Heart right ventricle (tissue), 16 donors: ENCODE data around the gene CEACAM16. TPM values are rescaled to one million over a fixed set of nuclear protein-coding genes. Genes with fewer than 3 reads are reported as not detected.

ENCODE experiments used
- ATAC-seq, 8 donors: fragments of 200-7000 bp; cut with Tn5 transposase; one replicate each; pipeline ENCODE4 v1.9.1; 2020; ENCODE audit warnings: mild to moderate bottlenecking in 8 of 8, moderate library complexity in 8 of 8, moderate number of reproducible peaks in 1 of 8
- DNase-seq, 2 donors: peaks; one replicate each; pipeline ENCODE4 v3.0.0-alpha.2; 2020
- H3K27ac ChIP-seq, 10 donors: fragments of 200-600 bp; sonication (generic) in 2 of 10; one replicate each; pipeline versions ENCODE4 v1.5.0 to v1.8.0; 2020 to 2022; ENCODE audit warnings: mild to moderate bottlenecking in 3 of 10
- H3K27me3 ChIP-seq, 7 donors: fragments of 200-600 bp; one replicate each; pipeline ENCODE4 v1.8.0; 2021 to 2022; ENCODE audit warnings: mild to moderate bottlenecking in 2 of 7
- H3K36me3 ChIP-seq, 9 donors: fragments of 200-600 bp; sonication (generic) in 1 of 9; one replicate each; pipeline versions ENCODE4 v1.5.0 to v1.8.0; 2020 to 2022; ENCODE audit warnings: mild to moderate bottlenecking in 2 of 9
- H3K4me1 ChIP-seq, 9 donors: fragments of 200-600 bp; sonication (generic) in 1 of 9; one replicate each; pipeline versions ENCODE4 v1.5.0 to v1.8.0; 2020 to 2022; ENCODE audit warnings: mild to moderate bottlenecking in 4 of 9
- H3K4me3 ChIP-seq, 10 donors: fragments of 200-600 bp; sonication (generic) in 2 of 10; one replicate each; pipeline versions ENCODE4 v1.5.0 to v1.8.0; 2020 to 2022; ENCODE audit warnings: mild to moderate bottlenecking in 7 of 10, moderate library complexity in 2 of 10
- H3K9me3 ChIP-seq, 11 donors: fragments of 200-600 bp in 10 of 11; sonication (generic) in 2 of 11; one replicate each; pipeline versions ENCODE4 v1.5.0 to v1.8.0; 2013 to 2022; ENCODE audit warnings: mild to moderate bottlenecking in 2 of 11, control low read depth in 1 of 11, moderate library complexity in 1 of 11
- CTCF ChIP-seq, 9 donors: fragments of 200-600 bp; sonication (generic) in 2 of 9; IDR thresholded peaks; one replicate each; pipeline versions ENCODE4 v1.5.0 to v1.8.0; 2021 to 2022; ENCODE audit warnings: antibody characterized with exemption in 9 of 9, mild to moderate bottlenecking in 5 of 9, moderate library complexity in 1 of 9
- WGBS, 2 donors: extraction: QIAGEN DNeasy Blood & Tissue Kit; methylation state at CpG; one replicate each; pipeline ENCODE4 v1.1.7; 2013; ENCODE audit warnings: inconsistent platforms in 1 of 2; 5-methylcytosine and 5-hydroxymethylcytosine counted together
- intact Hi-C, 10 donors: fragments of 100-400 bp; cut with DNase I; formaldehyde crosslinking; loops; one replicate each; pipeline versions ENCODE4 v1.11.1 to v1.14.2; 2022
- polyA plus RNA-seq, 2 donors: library from polyadenylated mRNA; stranded (reverse); fragments of 200-250 nt; gene quantifications; one replicate each; pipeline ENCODE4 v1.2.3, GENCODE V29; 2013
- total RNA-seq, 10 donors: library from RNA; stranded (reverse); fragmentation: NEBNext Ultra II Directional in 3 of 10; extraction: Animal tissue kit (Norgen Biotek cat#: 25700) in 3 of 10; gene quantifications; one replicate each; pipeline versions ENCODE4 v1.2.1 to v1.2.4, GENCODE V29; 2021 to 2023
- donor health status: Arrhythmogenic right ventricular cardiomyopathy.
- donor health status: ischemic (EF 13 %, LVEDD 7.1; RV severe dilation, severe dysfunction).
- donor health status: healthy with polysubstance abuse.
- donor health status: DM: no; HTN: yes; CAD: no.
- donor health status: DM: no; HTN: no; CAD: no.
- donor health status: ischemic (EF 25% LVEDD 6.9; RV normal size, moderate dysfunction).
- donor health status: ischemic (EF 25% LVEDD 5.7; RV mildly dilated, moderate dysfunction).
- donor health status: healthy.
- donor health status: DM: yes; HTN: yes; CAD: no.
- donor health status: Ischemic cardiomyopathy.
- donor health status: ischemic (EF 35%, LVEDD 5.7; RV mildly dilated, moderate dysfunction).
- donor health status: nonischemic (EF 11% LVEDD 7.7; RV severe dilation, severe dysfunction).
- donor health status: DM: yes; HTN: yes; CAD: no.
- donor health status: PGD.
- donor health status: ischemic (EF 29% LVEDD 5.4; RV normal size, mild dysfunction).
- donor health status: nonischemic (EF 23%, LVEDD 6.1; RV moderate dilation, normal function).

CEACAM16 gene
- total and polyA plus RNA-seq, 12 donors, result not detected

GRCh38 chr19:44722131-44723121 is 23.5 kb downstream of the CEACAM16 start:
- no peaks in the 10 kb centered on the region for H3K36me3 ChIP-seq
- no peak overlapping the region for H3K4me3 ChIP-seq
- H3K4me1 ChIP-seq, result peaks cover 19 to 80% (median 63%) of the 10 kb centered on the region in 9 donors
- H3K9me3 ChIP-seq, result no peaks in the 10 kb centered on the region
- no peak for DNase-seq
- no peaks in the 10 kb centered on the region for H3K27me3 ChIP-seq
- peak overlapping the region in 9 of 10 donors; percentile 5 to 66 (median 18) for H3K27ac ChIP-seq
- no peak for TF ChIP-seq CTCF (IDR thresholded peaks at IDR 0.05)
- no peak for ATAC-seq
- intact Hi-C loops, result loop anchor here in 8 of 10 donors (2.0 to 10.0 kb wide), 6 partner anchors 34 to 122 kb away; partner anchors contain the start of gene NECTIN2 (in 2 of the 8)
- WGBS, 2 donors, result 49 to 50% methylated on average over 21 of the region's 21 CpGs

- Histone ChIP-seq H3K27ac (peak overlapping the region in 9 of 10 donors; percentile 0 to 60 (median 28)), H3K4me3 (no peak overlapping the region), H3K4me1 (peaks cover 17 to 70% (median 53%) of the 10 kb centered on the region in 9 donors), H3K27me3 (no peaks in the 10 kb centered on the region), H3K9me3 (no peaks in the 10 kb centered on the region), H3K36me3 (no peaks in the 10 kb centered on the region)
- DNase-seq (no peak), ATAC-seq (peak in 7 of 8 donors; percentile 32 to 56 (median 43))
- 61% methylated on average over 10 of the region's 10 CpGs for WGBS, 2 donors
- intact Hi-C loops, result loop anchor here in 8 of 10 donors (2.0 to 10.0 kb wide), 6 partner anchors 34 to 121 kb away; partner anchors contain the start of gene NECTIN2 (in 2 of the 8)
- no peak for TF ChIP-seq CTCF (IDR thresholded peaks at IDR 0.05)
These were observed 24.5 kb downstream of the CEACAM16 start for GRCh38 chr19:44723299-44723951.

- peak; percentile 83 to 84 for DNase-seq
- peaks cover 12 to 65% (median 48%) of the 10 kb centered on the region in 9 donors for H3K4me1 ChIP-seq
These were observed 25.0 kb downstream of the CEACAM16 start for GRCh38 chr19:44723952-44724319.

More at GRCh38 chr19:44723952-44724319, 25.0 kb downstream of the CEACAM16 start:
- Histone ChIP-seq H3K27ac (peak overlapping the region in 9 of 10 donors; percentile 0 to 60 (median 28)), H3K36me3 (no peaks in the 10 kb centered on the region), H3K27me3 (no peaks in the 10 kb centered on the region), H3K9me3 (no peaks in the 10 kb centered on the region), H3K4me3 (no peak overlapping the region)
- whole genome bisulfite sequencing, 2 donors, result 11 to 14% methylated on average over 7 of the region's 7 CpGs
- peak; percentile 89 to 94 (median 90) for ATAC-seq
- peak; percentile 94 to 100 (median 99) for TF ChIP-seq CTCF (IDR thresholded peaks at IDR 0.05)
- intact Hi-C loops, result loop anchor here (1.0 to 10.0 kb wide), 7 partner anchors 33 to 121 kb away; partner anchors contain the start of gene NECTIN2 (in 2 of the 10)
